Esophagus muscularis mucosa (tissue), 3 donors: ENCODE measurements around the gene DNAAF5.

ENCODE experiments used
- EP300 ChIP-seq: sonication (generic); formaldehyde crosslinking; IDR thresholded peaks from one replicate; pipeline ENCODE4 v1.6.1; 2017; ENCODE audit warnings: antibody characterized with exemption
- POLR2A ChIP-seq: fragments of 450-650 bp; IDR thresholded peaks from one replicate; pipeline ENCODE4 v1.6.1; 2017; ENCODE audit warnings: antibody characterized with exemption, moderate library complexity, mild to moderate bottlenecking, low read depth
- POLR2AphosphoS5 ChIP-seq, 2 donors: sonication (generic); formaldehyde crosslinking; IDR thresholded peaks; one replicate each; pipeline ENCODE4 v1.6.1; 2017; ENCODE audit warnings: antibody characterized with exemption in 2 of 2

GRCh38 chr7:781936-782529 is 55.5 kb downstream of the DNAAF5 start:
- TF ChIP-seq POLR2A (no peak), EP300 (no peak), POLR2AphosphoS5 (IDR thresholded peaks at IDR 0.05) (no peak)
